Rectal smooth muscle tissue (tissue), 1 donor: ENCODE results near the gene LAMA4.
"Not testable (repeated sequence)": the region's sequence is repeated elsewhere in the genome, so short reads cannot be mapped to it uniquely, and the experiment has no call there.

ENCODE experiments used
- H3K27ac ChIP-seq: one replicate; pipeline ENCODE4 v1.7.0; 2013; ENCODE audit warnings: low read depth, low read length, inconsistent platforms
- H3K27me3 ChIP-seq: one replicate; pipeline ENCODE4 v1.7.0; 2013; ENCODE audit warnings: low read length; ENCODE audit not compliant: control insufficient read depth, insufficient read depth
- H3K36me3 ChIP-seq: one replicate; pipeline ENCODE4 v1.7.0; 2013; ENCODE audit warnings: low read length; ENCODE audit not compliant: control insufficient read depth, insufficient read depth
- H3K4me1 ChIP-seq: one replicate; pipeline ENCODE4 v1.7.0; 2013; ENCODE audit warnings: low read length; ENCODE audit not compliant: control insufficient read depth, insufficient read depth
- H3K4me3 ChIP-seq: one replicate; pipeline ENCODE4 v1.7.0; 2013; ENCODE audit warnings: low read length
- H3K9ac ChIP-seq: one replicate; pipeline ENCODE4 v1.7.0; 2013; ENCODE audit warnings: low read length

Gene LAMA4

GRCh38 chr6:112214739-112215269 is 39.6 kb downstream of the LAMA4 start:
- Histone ChIP-seq H3K27ac (no peak overlapping the region), H3K36me3 (no peaks in the 10 kb centered on the region), H3K4me1 (peaks cover 26% of the 10 kb centered on the region), H3K27me3 (no peaks in the 10 kb centered on the region), H3K9ac (no peak overlapping the region), H3K4me3 (no peak overlapping the region)

GRCh38 chr6:112210852-112211251 is 43.5 kb downstream of the LAMA4 start:
- Histone ChIP-seq H3K9ac (no peak overlapping the region), H3K4me1 (peaks cover 1% of the 10 kb centered on the region), H3K27me3 (no peaks in the 10 kb centered on the region), H3K27ac (no peak overlapping the region), H3K36me3 (peaks cover 3% of the 10 kb centered on the region), H3K4me3 (no peak overlapping the region)

- Histone ChIP-seq H3K4me3 (no peak overlapping the region), H3K4me1 (peaks cover 7% of the 10 kb centered on the region), H3K27ac (no peak overlapping the region), H3K27me3 (no peaks in the 10 kb centered on the region), H3K36me3 (peaks cover 5% of the 10 kb centered on the region), H3K9ac (no peak overlapping the region)
These were observed 45.2 kb downstream of the LAMA4 start for GRCh38 chr6:112209131-112209530.

GRCh38 chr6:112207776-112208175 is 46.6 kb downstream of the LAMA4 start:
- Histone ChIP-seq H3K27ac (no peak overlapping the region), H3K4me3 (no peak overlapping the region), H3K36me3 (peaks cover 5% of the 10 kb centered on the region), H3K4me1 (peaks cover 7% of the 10 kb centered on the region), H3K27me3 (no peaks in the 10 kb centered on the region), H3K9ac (no peak overlapping the region)

GRCh38 chr6:112207131-112207530 is 47.2 kb downstream of the LAMA4 start:
- Histone ChIP-seq H3K36me3 (peaks cover 5% of the 10 kb centered on the region), H3K27ac (no peak overlapping the region), H3K4me1 (peaks cover 7% of the 10 kb centered on the region), H3K4me3 (no peak overlapping the region), H3K27me3 (no peaks in the 10 kb centered on the region), H3K9ac (no peak overlapping the region)

- Histone ChIP-seq H3K9ac (no peak overlapping the region), H3K4me3 (no peak overlapping the region), H3K27me3 (no peaks in the 10 kb centered on the region), H3K4me1 (peaks cover 7% of the 10 kb centered on the region), H3K27ac (no peak overlapping the region), H3K36me3 (peaks cover 5% of the 10 kb centered on the region)
These were observed 48.3 kb downstream of the LAMA4 start for GRCh38 chr6:112206110-112206458.

- H3K4me3 ChIP-seq, result no peak overlapping the region
- no peak overlapping the region for H3K9ac ChIP-seq
- H3K27me3 ChIP-seq, result no peaks in the 10 kb centered on the region
- peaks cover 7% of the 10 kb centered on the region for H3K4me1 ChIP-seq
- H3K27ac ChIP-seq, result no peak overlapping the region
- H3K36me3 ChIP-seq, result peaks cover 5% of the 10 kb centered on the region
These were observed 48.8 kb downstream of the LAMA4 start for GRCh38 chr6:112205427-112206109.

GRCh38 chr6:112204350-112204706 is 50.0 kb downstream of the LAMA4 start:
- no peak overlapping the region for H3K9ac ChIP-seq
- H3K36me3 ChIP-seq, result peaks cover 5% of the 10 kb centered on the region
- H3K27ac ChIP-seq, result peak overlapping the region; percentile 33
- no peak overlapping the region for H3K4me3 ChIP-seq
- peaks cover 7% of the 10 kb centered on the region for H3K4me1 ChIP-seq
- no peaks in the 10 kb centered on the region for H3K27me3 ChIP-seq

- Histone ChIP-seq H3K4me1 (peaks cover 7% of the 10 kb centered on the region), H3K4me3 (no peak overlapping the region), H3K27ac (peak overlapping the region; percentile 33), H3K27me3 (no peaks in the 10 kb centered on the region), H3K9ac (no peak overlapping the region), H3K36me3 (peaks cover 5% of the 10 kb centered on the region)
These were observed 50.6 kb downstream of the LAMA4 start for GRCh38 chr6:112203577-112204349.

GRCh38 chr6:112202639-112203341 is 51.6 kb downstream of the LAMA4 start:
- Histone ChIP-seq H3K4me1 (peaks cover 7% of the 10 kb centered on the region), H3K4me3 (no peak overlapping the region), H3K36me3 (peaks cover 5% of the 10 kb centered on the region), H3K27ac (peak overlapping the region; percentile 2), H3K27me3 (no peaks in the 10 kb centered on the region), H3K9ac (no peak overlapping the region)

GRCh38 chr6:112200185-112200914 is 54.0 kb downstream of the LAMA4 start:
- not testable (repeated sequence) for H3K36me3 ChIP-seq, H3K27me3 ChIP-seq, H3K27ac ChIP-seq, H3K4me1 ChIP-seq, H3K4me3 ChIP-seq, H3K9ac ChIP-seq

GRCh38 chr6:112199001-112199403 is 55.4 kb downstream of the LAMA4 start:
- Histone ChIP-seq H3K4me3 (no peak overlapping the region), H3K4me1 (no peaks in the 10 kb centered on the region), H3K27me3 (no peaks in the 10 kb centered on the region), H3K9ac (no peak overlapping the region), H3K36me3 (peaks cover 2% of the 10 kb centered on the region), H3K27ac (no peak overlapping the region)
